IgD-negative memory B cell (primary cell): ENCODE measurements around the gene ATMIN. TPM values are rescaled to one million over a fixed set of nuclear protein-coding genes. Genes with fewer than 3 reads are reported as not detected.
A peak's percentile ranks its signal among the peaks of the same experiment; 100 is the strongest.

Experiments
- H3K27ac Mint-ChIP-seq, 3 donors: one replicate each; pipeline ENCODE4 v1.8.0; 2020 to 2022; ENCODE audit warnings: mild to moderate bottlenecking in 3 of 3, mixed read lengths in 3 of 3, moderate library complexity in 1 of 3
- H3K27me3 Mint-ChIP-seq: one replicate; pipeline ENCODE4 v1.8.0; 2021; ENCODE audit warnings: mixed read lengths
- H3K36me3 Mint-ChIP-seq: one replicate; pipeline ENCODE4 v1.8.0; 2020; ENCODE audit warnings: mild to moderate bottlenecking, mixed read lengths
- H3K4me1 Mint-ChIP-seq, 3 donors: one replicate each; pipeline ENCODE4 v1.8.0; 2020 to 2022; ENCODE audit warnings: mixed read lengths in 3 of 3, mild to moderate bottlenecking in 1 of 3
- H3K4me3 Mint-ChIP-seq, 4 donors: one replicate each; pipeline ENCODE4 v1.8.0; 2020 to 2022; ENCODE audit warnings: mild to moderate bottlenecking in 4 of 4, mixed read lengths in 4 of 4, moderate library complexity in 3 of 4
- H3K9me3 Mint-ChIP-seq, 3 donors: one replicate each; pipeline ENCODE4 v1.8.0; 2020 to 2021; ENCODE audit warnings: mixed read lengths in 3 of 3, mild to moderate bottlenecking in 1 of 3
- polyA plus RNA-seq: library from polyadenylated mRNA; unstranded; fragments of 300-500 nt; fragmentation: Illumina TruSeq; gene quantifications from one replicate; pipeline ENCODE4 v1.2.3, GENCODE V29; 2021

Gene ATMIN
- polyA plus RNA-seq = 19.5 TPM

GRCh38 chr16:81035398-81035974, at the start of gene ATMIN:
ATMIN (plus strand) TSS chr16:81035842; CDS start chr16:81035871, 29 bp downstream.
- Mint-ChIP-seq H3K27me3 (no peaks in the 10 kb centered on the region), H3K4me3 (peak within 1 kb of the TSS; percentile 82 to 95 (median 93))

GRCh38 chr16:80986557-80986956, 49.1 kb upstream of the ATMIN start:
- H3K36me3 Mint-ChIP-seq = peaks cover 7% of the 10 kb centered on the region
- no peaks in the 10 kb centered on the region for H3K9me3 Mint-ChIP-seq
- H3K4me3 Mint-ChIP-seq = no peak overlapping the region
- no peaks in the 10 kb centered on the region for H3K27me3 Mint-ChIP-seq
- peaks cover 0 to 3% (median 0%) of the 10 kb centered on the region in 3 donors for H3K4me1 Mint-ChIP-seq
- peak overlapping the region in 2 of 3 donors; percentile 36 to 38 for H3K27ac Mint-ChIP-seq

More at GRCh38 chr16:81035398-81035974, at the start of gene ATMIN:
- H3K27ac Mint-ChIP-seq = peak within 1 kb of the TSS; percentile 57 to 76 (median 59)
- H3K36me3 Mint-ChIP-seq = peaks cover 5% of the 10 kb centered on the region
- H3K4me1 Mint-ChIP-seq = peaks cover 10 to 15% (median 14%) of the 10 kb centered on the region in 3 donors
- H3K9me3 Mint-ChIP-seq = no peaks in the 10 kb centered on the region

GRCh38 chr16:80988756-80989155, 46.9 kb upstream of the ATMIN start:
- Mint-ChIP-seq H3K4me3 (no peak overlapping the region), H3K9me3 (no peaks in the 10 kb centered on the region), H3K4me1 (peaks cover 0 to 6% (median 0%) of the 10 kb centered on the region in 3 donors), H3K36me3 (peaks cover 7% of the 10 kb centered on the region), H3K27me3 (no peaks in the 10 kb centered on the region), H3K27ac (no peak overlapping the region)

- no peaks in the 10 kb centered on the region for H3K27me3 Mint-ChIP-seq
- no peak overlapping the region for H3K4me3 Mint-ChIP-seq
- H3K9me3 Mint-ChIP-seq = no peaks in the 10 kb centered on the region
- H3K27ac Mint-ChIP-seq = no peak overlapping the region
- H3K36me3 Mint-ChIP-seq = peaks cover 7% of the 10 kb centered on the region
- H3K4me1 Mint-ChIP-seq = peaks cover 0 to 5% (median 4%) of the 10 kb centered on the region in 3 donors
Observed at GRCh38 chr16:80989801-80990200, 45.8 kb upstream of the ATMIN start.

- Mint-ChIP-seq H3K27ac (peak overlapping the region in 1 of 3 donors; percentile 58), H3K4me3 (no peak overlapping the region), H3K27me3 (no peaks in the 10 kb centered on the region), H3K9me3 (no peaks in the 10 kb centered on the region), H3K4me1 (peaks cover 0 to 5% (median 4%) of the 10 kb centered on the region in 3 donors), H3K36me3 (peaks cover 7% of the 10 kb centered on the region)
Observed at GRCh38 chr16:80990577-80990976, 45.1 kb upstream of the ATMIN start.

- H3K27me3 Mint-ChIP-seq = no peaks in the 10 kb centered on the region
- no peak overlapping the region for H3K4me3 Mint-ChIP-seq
- H3K9me3 Mint-ChIP-seq = no peaks in the 10 kb centered on the region
- peaks cover 0 to 5% (median 4%) of the 10 kb centered on the region in 3 donors for H3K4me1 Mint-ChIP-seq
- peaks cover 7% of the 10 kb centered on the region for H3K36me3 Mint-ChIP-seq
- H3K27ac Mint-ChIP-seq = no peak overlapping the region
Observed at GRCh38 chr16:80990978-80991377, 44.7 kb upstream of the ATMIN start.

- no peak overlapping the region for H3K4me3 Mint-ChIP-seq
- peaks cover 3 to 9% (median 8%) of the 10 kb centered on the region in 3 donors for H3K4me1 Mint-ChIP-seq
- no peaks in the 10 kb centered on the region for H3K27me3 Mint-ChIP-seq
- H3K36me3 Mint-ChIP-seq = peaks cover 4% of the 10 kb centered on the region
- H3K9me3 Mint-ChIP-seq = no peaks in the 10 kb centered on the region
- H3K27ac Mint-ChIP-seq = no peak overlapping the region
Observed at GRCh38 chr16:80991792-80992430, 43.7 kb upstream of the ATMIN start.

- peaks cover 3% of the 10 kb centered on the region for H3K36me3 Mint-ChIP-seq
- no peak overlapping the region for H3K4me3 Mint-ChIP-seq
- peak overlapping the region in 1 of 3 donors; percentile 7 for H3K27ac Mint-ChIP-seq
- peaks cover 11 to 15% (median 14%) of the 10 kb centered on the region in 3 donors for H3K4me1 Mint-ChIP-seq
- H3K27me3 Mint-ChIP-seq = no peaks in the 10 kb centered on the region
- no peaks in the 10 kb centered on the region for H3K9me3 Mint-ChIP-seq
Observed at GRCh38 chr16:80992676-80993293, 42.9 kb upstream of the ATMIN start.

- no peaks in the 10 kb centered on the region for H3K27me3 Mint-ChIP-seq
- H3K9me3 Mint-ChIP-seq = no peaks in the 10 kb centered on the region
- peaks cover 15 to 20% (median 16%) of the 10 kb centered on the region in 3 donors for H3K4me1 Mint-ChIP-seq
- peak overlapping the region in 1 of 3 donors; percentile 7 for H3K27ac Mint-ChIP-seq
- peaks cover 3% of the 10 kb centered on the region for H3K36me3 Mint-ChIP-seq
- H3K4me3 Mint-ChIP-seq = no peak overlapping the region
Observed at GRCh38 chr16:80993307-80993706, 42.3 kb upstream of the ATMIN start.

- peaks cover 17 to 21% (median 21%) of the 10 kb centered on the region in 3 donors for H3K4me1 Mint-ChIP-seq
- no peaks in the 10 kb centered on the region for H3K27me3 Mint-ChIP-seq
- H3K27ac Mint-ChIP-seq = no peak overlapping the region
- peaks cover 3% of the 10 kb centered on the region for H3K36me3 Mint-ChIP-seq
- H3K4me3 Mint-ChIP-seq = no peak overlapping the region
- no peaks in the 10 kb centered on the region for H3K9me3 Mint-ChIP-seq
Observed at GRCh38 chr16:80993834-80994233, 41.8 kb upstream of the ATMIN start.

- H3K27me3 Mint-ChIP-seq = no peaks in the 10 kb centered on the region
- peaks cover 3% of the 10 kb centered on the region for H3K36me3 Mint-ChIP-seq
- no peak overlapping the region for H3K27ac Mint-ChIP-seq
- peak overlapping the region in 1 of 4 donors; percentile 17 for H3K4me3 Mint-ChIP-seq
- peaks cover 20 to 27% (median 27%) of the 10 kb centered on the region in 3 donors for H3K4me1 Mint-ChIP-seq
- H3K9me3 Mint-ChIP-seq = no peaks in the 10 kb centered on the region
Observed at GRCh38 chr16:80994451-80994850, 41.2 kb upstream of the ATMIN start.

- H3K27me3 Mint-ChIP-seq = no peaks in the 10 kb centered on the region
- H3K4me1 Mint-ChIP-seq = peaks cover 22 to 34% (median 32%) of the 10 kb centered on the region in 3 donors
- peak overlapping the region; percentile 78 to 96 (median 90) for H3K4me3 Mint-ChIP-seq
- H3K36me3 Mint-ChIP-seq = no peaks in the 10 kb centered on the region
- no peaks in the 10 kb centered on the region for H3K9me3 Mint-ChIP-seq
- peak overlapping the region; percentile 18 to 85 (median 72) for H3K27ac Mint-ChIP-seq
Observed at GRCh38 chr16:80996688-80997138, 38.9 kb upstream of the ATMIN start.

GRCh38 chr16:80997139-80997798, 38.4 kb upstream of the ATMIN start:
- peaks cover 22 to 34% (median 32%) of the 10 kb centered on the region in 3 donors for H3K4me1 Mint-ChIP-seq
- peak overlapping the region; percentile 18 to 85 (median 72) for H3K27ac Mint-ChIP-seq
- H3K27me3 Mint-ChIP-seq = no peaks in the 10 kb centered on the region
- H3K9me3 Mint-ChIP-seq = no peaks in the 10 kb centered on the region
- H3K36me3 Mint-ChIP-seq = no peaks in the 10 kb centered on the region
- H3K4me3 Mint-ChIP-seq = peak overlapping the region; percentile 78 to 96 (median 90)

GRCh38 chr16:80997964-80998620, 37.5 kb upstream of the ATMIN start:
- Mint-ChIP-seq H3K27me3 (no peaks in the 10 kb centered on the region), H3K4me1 (peaks cover 25 to 38% (median 36%) of the 10 kb centered on the region in 3 donors), H3K36me3 (no peaks in the 10 kb centered on the region), H3K27ac (peak overlapping the region in 2 of 3 donors; percentile 35 to 72), H3K4me3 (peak overlapping the region; percentile 30 to 94 (median 72)), H3K9me3 (no peaks in the 10 kb centered on the region)
